ENCODE measurements around the gene STK35. TPM values are rescaled to one million over a fixed set of nuclear protein-coding genes. Genes with fewer than 3 reads are reported as not detected.

Gene STK35
- total and polyA plus RNA-seq, 9 of the 15 experiments (the other 6 are each of a cell fraction or from before 2014, with no cell fraction given), result 1.0 to 11.0 (median 6.3) TPM

DNA sequence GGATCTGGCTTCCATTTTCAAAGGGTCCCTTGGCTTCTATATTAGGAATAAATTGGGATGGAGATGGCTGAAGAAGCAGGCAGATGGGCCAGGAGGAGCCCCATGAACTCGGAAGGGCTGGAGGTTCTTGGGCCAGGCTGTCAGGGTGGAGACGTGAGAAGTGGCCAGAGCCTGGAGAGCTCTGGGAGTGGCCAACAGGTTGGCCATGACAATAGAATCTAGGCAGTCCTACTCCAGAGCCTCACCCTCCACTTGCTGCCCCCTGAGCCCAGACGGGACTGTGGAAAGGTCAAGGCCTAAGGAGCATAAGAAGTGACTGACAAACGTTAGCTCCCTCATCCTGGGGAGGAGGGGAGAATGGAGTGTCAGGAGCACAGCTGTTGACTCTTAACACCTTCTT, 62.1 kb downstream of the STK35 start (continued):
- TF ChIP-seq, protein P1, sequence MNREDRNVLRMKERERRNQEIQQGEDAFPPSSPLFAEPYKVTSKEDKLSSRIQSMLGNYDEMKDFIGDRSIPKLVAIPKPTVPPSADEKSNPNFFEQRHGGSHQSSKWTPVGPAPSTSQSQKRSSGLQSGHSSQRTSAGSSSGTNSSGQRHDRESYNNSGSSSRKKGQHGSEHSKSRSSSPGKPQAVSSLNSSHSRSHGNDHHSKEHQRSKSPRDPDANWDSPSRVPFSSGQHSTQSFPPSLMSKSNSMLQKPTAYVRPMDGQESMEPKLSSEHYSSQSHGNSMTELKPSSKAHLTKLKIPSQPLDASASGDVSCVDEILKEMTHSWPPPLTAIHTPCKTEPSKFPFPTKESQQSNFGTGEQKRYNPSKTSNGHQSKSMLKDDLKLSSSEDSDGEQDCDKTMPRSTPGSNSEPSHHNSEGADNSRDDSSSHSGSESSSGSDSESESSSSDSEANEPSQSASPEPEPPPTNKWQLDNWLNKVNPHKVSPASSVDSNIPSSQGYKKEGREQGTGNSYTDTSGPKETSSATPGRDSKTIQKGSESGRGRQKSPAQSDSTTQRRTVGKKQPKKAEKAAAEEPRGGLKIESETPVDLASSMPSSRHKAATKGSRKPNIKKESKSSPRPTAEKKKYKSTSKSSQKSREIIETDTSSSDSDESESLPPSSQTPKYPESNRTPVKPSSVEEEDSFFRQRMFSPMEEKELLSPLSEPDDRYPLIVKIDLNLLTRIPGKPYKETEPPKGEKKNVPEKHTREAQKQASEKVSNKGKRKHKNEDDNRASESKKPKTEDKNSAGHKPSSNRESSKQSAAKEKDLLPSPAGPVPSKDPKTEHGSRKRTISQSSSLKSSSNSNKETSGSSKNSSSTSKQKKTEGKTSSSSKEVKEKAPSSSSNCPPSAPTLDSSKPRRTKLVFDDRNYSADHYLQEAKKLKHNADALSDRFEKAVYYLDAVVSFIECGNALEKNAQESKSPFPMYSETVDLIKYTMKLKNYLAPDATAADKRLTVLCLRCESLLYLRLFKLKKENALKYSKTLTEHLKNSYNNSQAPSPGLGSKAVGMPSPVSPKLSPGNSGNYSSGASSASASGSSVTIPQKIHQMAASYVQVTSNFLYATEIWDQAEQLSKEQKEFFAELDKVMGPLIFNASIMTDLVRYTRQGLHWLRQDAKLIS (CRISPR knock-in tag; IDR thresholded peaks at IDR 0.05), result no peak
- TF ChIP-seq, protein P2, sequence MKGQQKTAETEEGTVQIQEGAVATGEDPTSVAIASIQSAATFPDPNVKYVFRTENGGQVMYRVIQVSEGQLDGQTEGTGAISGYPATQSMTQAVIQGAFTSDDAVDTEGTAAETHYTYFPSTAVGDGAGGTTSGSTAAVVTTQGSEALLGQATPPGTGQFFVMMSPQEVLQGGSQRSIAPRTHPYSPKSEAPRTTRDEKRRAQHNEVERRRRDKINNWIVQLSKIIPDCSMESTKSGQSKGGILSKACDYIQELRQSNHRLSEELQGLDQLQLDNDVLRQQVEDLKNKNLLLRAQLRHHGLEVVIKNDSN (CRISPR knock-in tag; IDR thresholded peaks at IDR 0.05), result no peak

DNA sequence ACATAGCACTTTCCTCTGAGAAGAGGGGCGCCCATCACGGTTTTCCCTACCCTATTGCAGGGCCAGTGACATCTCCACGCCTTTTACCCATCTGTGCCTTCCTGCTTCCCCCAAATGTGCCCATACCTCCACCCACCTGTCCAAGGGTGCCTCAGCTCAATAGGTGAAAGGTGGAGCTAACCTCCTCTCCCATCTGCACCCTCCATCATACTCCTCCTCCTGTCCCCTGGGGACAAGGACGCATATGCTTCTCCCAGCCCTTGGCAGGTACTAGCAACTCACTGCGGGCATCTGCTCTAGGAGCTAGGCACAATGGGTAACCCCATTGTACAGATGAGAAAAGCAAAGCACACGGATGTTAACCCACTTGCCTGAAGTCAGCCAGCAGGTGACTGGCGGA, 62.8 kb downstream of the STK35 start:
- Histone ChIP-seq H3K4me1 (replicated peaks in 1 of 2; ENCODE audit: control insufficient read depth in 2 of 2, insufficient read depth in 2 of 2, low read length in 2 of 2) (no peaks in the 10 kb centered on the region), H2AFZ (ENCODE audit: low read depth, low read length) (no peak overlapping the region), H3K4me2 (ENCODE audit: insufficient read depth, low read length) (no peak overlapping the region), H3K4me3 (no peak overlapping the region), H3K36me3 (ENCODE audit: control insufficient read depth, insufficient read depth, low read length) (no peaks in the 10 kb centered on the region), H3K27me3 (ENCODE audit: control insufficient read depth in 2 of 2, insufficient read depth in 2 of 2, low read length in 2 of 2) (peaks cover 2 to 34% of the 10 kb centered on the region in 2 experiments; a peak in 4 of 5 replicates), H3K9me1 (ENCODE audit: control insufficient read depth, insufficient read depth, low read length) (no peaks in the 10 kb centered on the region), H3K79me2 (ENCODE audit: control insufficient read depth, insufficient read depth, low read length) (no peaks in the 10 kb centered on the region), H3K9me3 (replicated peaks; ENCODE audit: control insufficient read depth, insufficient read depth, low read depth, low read length) (no peaks in the 10 kb centered on the region), H3K27ac (ENCODE audit: extremely low read depth, low read depth, low read length) (no peak overlapping the region), H3K9ac (ENCODE audit: insufficient read depth in 1 of 2, low read depth in 2 of 2, low read length in 2 of 2) (no peak overlapping the region), H4K20me1 (replicated peaks; ENCODE audit: control insufficient read depth, insufficient read depth, low read length) (peaks cover 4% of the 10 kb centered on the region; the same call in 1 of the 2 replicates)
- CTCF ChIA-PET (ENCODE audit: low intra/inter-chr PET ratio), result no interaction called here
- TF ChIP-seq ZNF134 (CRISPR knock-in tag; conservative IDR thresholded peaks at IDR 0.05), result no peak
- no peak for TF ChIP-seq ZNF436 (CRISPR knock-in tag; IDR thresholded peaks at IDR 0.05)
- TF ChIP-seq PTTG1 (tag; IDR thresholded peaks at IDR 0.05; ENCODE audit: low read depth), result no peak
- no peak for TF ChIP-seq HNRNPK (IDR thresholded peaks at IDR 0.05; ENCODE audit: low read depth, low read length, poor library complexity, severe bottlenecking)
- no peak for TF ChIP-seq ZNF431 (CRISPR knock-in tag; IDR thresholded peaks at IDR 0.05)
- TF ChIP-seq, protein P3, sequence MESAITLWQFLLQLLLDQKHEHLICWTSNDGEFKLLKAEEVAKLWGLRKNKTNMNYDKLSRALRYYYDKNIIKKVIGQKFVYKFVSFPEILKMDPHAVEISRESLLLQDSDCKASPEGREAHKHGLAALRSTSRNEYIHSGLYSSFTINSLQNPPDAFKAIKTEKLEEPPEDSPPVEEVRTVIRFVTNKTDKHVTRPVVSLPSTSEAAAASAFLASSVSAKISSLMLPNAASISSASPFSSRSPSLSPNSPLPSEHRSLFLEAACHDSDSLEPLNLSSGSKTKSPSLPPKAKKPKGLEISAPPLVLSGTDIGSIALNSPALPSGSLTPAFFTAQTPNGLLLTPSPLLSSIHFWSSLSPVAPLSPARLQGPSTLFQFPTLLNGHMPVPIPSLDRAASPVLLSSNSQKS (CRISPR knock-in tag; IDR thresholded peaks at IDR 0.05), result no peak
- TF ChIP-seq ZNF354B (CRISPR knock-in tag; IDR thresholded peaks at IDR 0.05), result no peak
- TF ChIP-seq, protein P4, sequence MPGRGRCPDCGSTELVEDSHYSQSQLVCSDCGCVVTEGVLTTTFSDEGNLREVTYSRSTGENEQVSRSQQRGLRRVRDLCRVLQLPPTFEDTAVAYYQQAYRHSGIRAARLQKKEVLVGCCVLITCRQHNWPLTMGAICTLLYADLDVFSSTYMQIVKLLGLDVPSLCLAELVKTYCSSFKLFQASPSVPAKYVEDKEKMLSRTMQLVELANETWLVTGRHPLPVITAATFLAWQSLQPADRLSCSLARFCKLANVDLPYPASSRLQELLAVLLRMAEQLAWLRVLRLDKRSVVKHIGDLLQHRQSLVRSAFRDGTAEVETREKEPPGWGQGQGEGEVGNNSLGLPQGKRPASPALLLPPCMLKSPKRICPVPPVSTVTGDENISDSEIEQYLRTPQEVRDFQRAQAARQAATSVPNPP (IDR thresholded peaks at IDR 0.05; ENCODE audit: borderline replicate concordance, insufficient read depth, insufficient read length), result no peak
- no peak for TF ChIP-seq SRF (CRISPR knock-in tag; IDR thresholded peaks at IDR 0.05)
- in situ Hi-C loops (cut with MboI) (no loop called here), intact Hi-C loops (cut with micrococcal nuclease) (no loop called here)
- no peak for DNase-seq (ENCODE audit: extremely low read depth in 1 of 4, low spot score in 3 of 4)
- no peak for FAIRE-seq
- 2% methylated on average over 7 of the region's 7 CpGs for WGBS (ENCODE audit: insufficient coverage, low coverage, missing lambda C conversion rate)
- BruUV-seq (replicated peaks), result no TSS peak
- POLR2A ChIA-PET, result interaction anchor here (1.0 kb wide), 1 partner anchor 161 kb away, joined by 3 read pairs; no protein-coding TSS in a partner anchor
- ATAC-seq, result no peak
